ENCODE results near the gene VMO1.

Gene VMO1

DNA sequence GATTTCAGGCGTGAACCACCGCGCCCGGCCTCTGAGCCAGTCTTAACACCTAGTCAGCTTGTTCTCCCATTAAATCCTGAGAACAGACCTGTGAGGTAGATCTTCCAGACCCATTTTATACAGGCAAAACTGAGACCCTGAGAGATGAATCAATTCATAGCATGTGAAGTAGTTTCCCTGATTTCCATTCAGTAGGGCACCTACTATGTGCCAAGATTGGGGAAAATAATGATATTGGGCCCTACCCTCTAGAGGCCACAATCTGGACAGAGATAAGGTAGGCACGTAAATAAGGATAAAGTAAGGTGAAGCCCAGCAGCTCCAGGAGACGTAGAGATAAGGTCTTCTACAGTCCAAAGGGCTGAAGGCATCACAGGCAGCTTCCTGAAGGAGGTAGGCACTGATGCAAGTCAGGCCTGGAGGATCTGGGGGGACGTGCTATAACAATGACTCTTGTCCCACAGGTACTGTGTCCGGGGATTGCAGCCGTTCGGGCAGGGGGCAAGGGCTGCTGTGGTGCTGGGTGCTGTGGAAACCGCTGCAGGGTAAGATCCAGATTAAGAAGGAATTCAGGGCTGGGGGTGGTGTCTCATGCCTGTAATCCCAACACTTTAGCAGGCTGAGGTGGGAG lies 5.7 kb downstream of the VMO1 start:
- TF ChIP-seq, protein P1, sequence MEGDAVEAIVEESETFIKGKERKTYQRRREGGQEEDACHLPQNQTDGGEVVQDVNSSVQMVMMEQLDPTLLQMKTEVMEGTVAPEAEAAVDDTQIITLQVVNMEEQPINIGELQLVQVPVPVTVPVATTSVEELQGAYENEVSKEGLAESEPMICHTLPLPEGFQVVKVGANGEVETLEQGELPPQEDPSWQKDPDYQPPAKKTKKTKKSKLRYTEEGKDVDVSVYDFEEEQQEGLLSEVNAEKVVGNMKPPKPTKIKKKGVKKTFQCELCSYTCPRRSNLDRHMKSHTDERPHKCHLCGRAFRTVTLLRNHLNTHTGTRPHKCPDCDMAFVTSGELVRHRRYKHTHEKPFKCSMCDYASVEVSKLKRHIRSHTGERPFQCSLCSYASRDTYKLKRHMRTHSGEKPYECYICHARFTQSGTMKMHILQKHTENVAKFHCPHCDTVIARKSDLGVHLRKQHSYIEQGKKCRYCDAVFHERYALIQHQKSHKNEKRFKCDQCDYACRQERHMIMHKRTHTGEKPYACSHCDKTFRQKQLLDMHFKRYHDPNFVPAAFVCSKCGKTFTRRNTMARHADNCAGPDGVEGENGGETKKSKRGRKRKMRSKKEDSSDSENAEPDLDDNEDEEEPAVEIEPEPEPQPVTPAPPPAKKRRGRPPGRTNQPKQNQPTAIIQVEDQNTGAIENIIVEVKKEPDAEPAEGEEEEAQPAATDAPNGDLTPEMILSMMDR (IDR thresholded peaks at IDR 0.05; ENCODE audit: extremely low read depth, insufficient read depth, missing control alignments): no peak
- in situ Hi-C loops (cut with MboI; ENCODE audit: low pct_unique_long_range_greater_than_20kb, low sequenced_read_pairs, unreplicated experiment): no loop called here
- no peak for DNase-seq (ENCODE audit: low spot score)

DNA sequence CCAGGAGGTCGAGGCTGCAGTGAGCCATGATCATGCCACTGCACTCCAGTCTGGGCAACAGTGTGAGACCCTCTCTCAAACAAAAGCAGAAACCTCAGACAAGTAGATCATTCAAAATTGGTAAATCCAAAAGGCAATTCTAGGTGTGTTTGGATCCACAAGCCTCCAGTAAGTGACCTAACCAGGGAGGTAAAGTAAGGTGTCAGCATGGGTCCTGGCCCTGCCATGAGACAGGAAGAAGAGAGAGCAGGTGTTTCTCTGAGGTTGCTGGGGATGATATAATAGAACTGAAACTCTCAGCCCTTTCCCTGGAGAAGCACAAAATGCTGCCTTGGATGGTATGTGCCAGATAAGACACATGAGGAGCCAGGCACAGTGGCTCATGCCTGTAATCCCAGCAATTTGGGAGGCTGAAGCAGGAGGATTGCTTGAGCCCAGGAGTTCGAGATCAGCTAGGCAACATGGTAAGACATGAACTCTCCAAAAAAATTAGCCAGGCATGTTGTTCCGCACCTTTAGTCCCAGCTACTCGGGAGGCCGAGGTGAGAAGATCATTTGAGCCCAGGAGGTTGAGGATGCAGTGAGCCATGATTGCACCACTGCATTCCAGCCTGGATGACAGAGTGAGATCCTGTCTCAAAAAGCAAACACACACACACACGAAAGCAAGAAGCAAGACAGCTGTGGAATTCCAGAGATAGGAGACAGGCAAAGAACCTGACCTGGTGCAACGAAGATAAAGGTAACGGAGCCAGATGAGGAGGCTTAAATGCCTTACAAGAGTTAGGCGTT lies 8.0 kb downstream of the VMO1 start:
- in situ Hi-C loops (cut with MboI; ENCODE audit: low pct_unique_long_range_greater_than_20kb, low sequenced_read_pairs, unreplicated experiment): no loop called here
- no peak for DNase-seq (ENCODE audit: low spot score)
- TF ChIP-seq, protein P1 (IDR thresholded peaks at IDR 0.05; ENCODE audit: extremely low read depth, insufficient read depth, missing control alignments): no peak

DNA sequence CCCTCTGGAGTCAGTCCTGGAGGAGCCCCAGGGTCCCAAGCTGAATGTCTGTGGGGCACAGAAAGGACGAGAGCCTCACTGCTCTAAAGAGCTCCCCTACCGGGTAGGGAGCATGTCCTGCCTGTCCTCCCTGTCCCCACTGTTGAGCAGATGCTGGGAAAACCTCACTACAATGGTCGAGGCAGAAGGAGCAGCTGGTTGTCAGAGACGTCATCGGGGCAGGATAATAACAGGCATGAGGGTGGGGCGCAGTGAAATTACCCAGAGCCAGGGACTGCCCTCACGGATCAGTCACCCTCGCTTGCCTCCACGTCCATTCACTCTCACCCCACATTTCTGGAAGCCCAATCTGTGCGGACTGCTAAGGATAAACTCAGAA lies 13.9 kb downstream of the VMO1 start:
- TF ChIP-seq, protein P1 (IDR thresholded peaks at IDR 0.05; ENCODE audit: extremely low read depth, insufficient read depth, missing control alignments): no peak
- in situ Hi-C loops (cut with MboI; ENCODE audit: low pct_unique_long_range_greater_than_20kb, low sequenced_read_pairs, unreplicated experiment): no loop called here
- DNase-seq (ENCODE audit: low spot score): no peak

DNA sequence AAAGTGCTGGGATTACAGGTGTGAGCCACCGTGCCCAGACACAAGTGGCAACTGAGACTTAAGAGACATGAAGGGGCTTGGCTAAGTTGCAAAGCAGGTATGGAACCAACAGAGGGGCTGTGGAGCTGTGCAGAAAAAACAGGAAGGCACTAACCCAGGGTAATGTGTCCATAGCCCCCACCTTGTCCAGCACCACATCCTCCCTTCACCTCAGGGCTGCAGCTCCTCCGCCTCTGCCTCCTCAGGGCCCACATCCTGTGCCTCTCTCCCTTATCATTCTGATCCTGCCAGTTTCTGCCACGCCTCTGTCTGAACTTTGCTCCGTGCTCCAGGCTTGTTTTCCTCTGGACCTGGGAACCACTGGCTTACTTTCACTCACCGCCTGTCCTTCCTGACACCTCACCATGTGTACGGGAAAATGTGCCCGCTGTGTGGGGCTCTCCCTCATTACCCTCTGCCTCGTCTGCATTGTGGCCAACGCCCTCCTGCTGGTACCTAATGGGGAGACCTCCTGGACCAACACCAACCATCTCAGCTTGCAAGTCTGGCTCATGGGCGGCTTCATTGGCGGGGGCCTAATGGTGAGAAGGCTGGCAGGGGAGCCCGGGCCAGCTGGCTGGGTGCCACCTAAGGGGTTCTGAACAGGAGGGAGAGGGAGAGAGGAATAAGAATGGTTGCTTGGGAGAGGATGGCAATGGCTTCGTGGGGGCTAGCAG lies 14.5 kb downstream of the VMO1 start, which contains the start of gene TM4SF5:
TM4SF5 (plus strand) TSS at position 368 of the 716 bp plus-strand sequence; CDS start at position 405, 37 bp downstream.
- DNase-seq (ENCODE audit: low spot score): no peak

DNA sequence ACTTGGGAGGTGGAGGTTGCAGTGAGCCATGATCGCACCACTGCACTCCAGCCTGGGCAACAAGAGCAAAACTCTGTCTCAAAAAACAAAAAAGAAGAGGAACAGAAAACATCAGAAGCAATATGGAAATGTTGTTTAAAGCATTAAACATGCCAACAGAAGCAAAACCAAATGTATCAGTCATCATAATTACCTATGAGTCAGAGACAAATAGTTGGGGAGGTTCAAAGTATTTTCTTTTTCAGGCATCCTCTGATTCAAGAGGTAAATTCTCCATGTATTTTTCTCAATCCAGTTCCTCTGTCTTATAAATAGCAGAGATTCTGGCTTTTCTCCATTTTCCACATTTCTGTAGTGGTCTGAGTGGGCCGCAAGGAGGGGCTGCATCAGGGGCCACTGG lies 16.5 kb downstream of the VMO1 start:
- in situ Hi-C loops (cut with MboI; ENCODE audit: low pct_unique_long_range_greater_than_20kb, low sequenced_read_pairs, unreplicated experiment): no loop called here
- TF ChIP-seq, protein P1 (IDR thresholded peaks at IDR 0.05; ENCODE audit: extremely low read depth, insufficient read depth, missing control alignments): no peak
- DNase-seq (ENCODE audit: low spot score): no peak

More for the DNA sequence above, 14.5 kb downstream of the VMO1 start, which contains the start of gene TM4SF5:
- TF ChIP-seq, protein P1 (IDR thresholded peaks at IDR 0.05; ENCODE audit: extremely low read depth, insufficient read depth, missing control alignments): no peak
- in situ Hi-C loops (cut with MboI; ENCODE audit: low pct_unique_long_range_greater_than_20kb, low sequenced_read_pairs, unreplicated experiment): no loop called here

DNA sequence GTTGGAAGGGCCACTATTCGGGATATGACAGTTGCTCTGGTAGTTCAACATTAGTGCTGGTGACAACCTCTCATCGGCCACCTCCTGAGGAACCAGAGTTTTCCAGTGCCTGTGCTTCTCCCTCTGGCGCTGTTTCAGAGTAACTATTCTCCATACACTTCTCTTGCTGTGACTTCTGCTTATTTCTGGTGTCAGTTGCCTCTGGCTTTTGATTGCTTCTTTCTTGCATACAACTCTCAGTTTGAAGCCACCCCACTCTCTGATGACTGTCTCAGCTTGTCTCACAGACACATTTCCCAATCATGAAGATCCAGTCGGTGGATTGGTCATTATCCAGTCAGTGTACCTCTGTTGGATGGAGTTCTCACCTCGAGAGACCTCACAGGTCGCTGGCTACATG lies 17.9 kb downstream of the VMO1 start:
- in situ Hi-C loops (cut with MboI; ENCODE audit: low pct_unique_long_range_greater_than_20kb, low sequenced_read_pairs, unreplicated experiment): no loop called here
- TF ChIP-seq, protein P1 (IDR thresholded peaks at IDR 0.05; ENCODE audit: extremely low read depth, insufficient read depth, missing control alignments): no peak
- DNase-seq (ENCODE audit: low spot score): no peak

All from GM13977 (cell line).